Body of pancreas (tissue), 4 donors: ENCODE measurements around the gene GP2.

Experiments used
- POLR2A ChIP-seq, 3 donors: fragments of 450-650 bp; IDR thresholded peaks; one replicate each; pipeline ENCODE4 v1.6.1; 2016; ENCODE audit warnings: antibody characterized with exemption in 3 of 3, mild to moderate bottlenecking in 2 of 3
- TF ChIP-seq, protein P1 (sequence below), 7 experiments: fragments of 450-650 bp in 4 of 7; fragments of 200-600 bp in 3 of 7; sonication (generic) in 3 of 7; IDR thresholded peaks; one replicate each; pipeline ENCODE4 v1.5.1; 2016 to 2019; ENCODE audit warnings: antibody characterized with exemption in 7 of 7

DNA sequence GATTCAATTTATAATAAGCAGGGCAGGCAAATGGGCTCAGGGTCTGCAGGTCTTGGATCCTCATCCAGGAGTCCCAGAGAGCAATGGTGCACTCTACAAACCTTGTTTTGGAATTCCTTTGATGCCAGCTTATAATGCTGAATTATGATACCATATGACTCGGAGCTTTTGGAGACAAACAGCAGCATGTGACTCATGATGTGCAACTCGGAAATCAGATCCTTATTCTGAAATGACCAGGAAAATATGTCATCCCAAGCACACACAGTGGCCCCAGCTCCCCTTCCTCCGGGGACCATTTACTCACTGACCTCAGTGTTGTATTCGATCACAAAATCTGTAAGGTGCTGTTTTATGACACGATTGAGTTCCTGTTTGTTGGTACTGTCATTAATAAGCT lies 45.4 kb upstream of the GP2 start:
- TF ChIP-seq, protein P1, sequence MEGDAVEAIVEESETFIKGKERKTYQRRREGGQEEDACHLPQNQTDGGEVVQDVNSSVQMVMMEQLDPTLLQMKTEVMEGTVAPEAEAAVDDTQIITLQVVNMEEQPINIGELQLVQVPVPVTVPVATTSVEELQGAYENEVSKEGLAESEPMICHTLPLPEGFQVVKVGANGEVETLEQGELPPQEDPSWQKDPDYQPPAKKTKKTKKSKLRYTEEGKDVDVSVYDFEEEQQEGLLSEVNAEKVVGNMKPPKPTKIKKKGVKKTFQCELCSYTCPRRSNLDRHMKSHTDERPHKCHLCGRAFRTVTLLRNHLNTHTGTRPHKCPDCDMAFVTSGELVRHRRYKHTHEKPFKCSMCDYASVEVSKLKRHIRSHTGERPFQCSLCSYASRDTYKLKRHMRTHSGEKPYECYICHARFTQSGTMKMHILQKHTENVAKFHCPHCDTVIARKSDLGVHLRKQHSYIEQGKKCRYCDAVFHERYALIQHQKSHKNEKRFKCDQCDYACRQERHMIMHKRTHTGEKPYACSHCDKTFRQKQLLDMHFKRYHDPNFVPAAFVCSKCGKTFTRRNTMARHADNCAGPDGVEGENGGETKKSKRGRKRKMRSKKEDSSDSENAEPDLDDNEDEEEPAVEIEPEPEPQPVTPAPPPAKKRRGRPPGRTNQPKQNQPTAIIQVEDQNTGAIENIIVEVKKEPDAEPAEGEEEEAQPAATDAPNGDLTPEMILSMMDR (IDR thresholded peaks at IDR 0.05) = no peak
- no peak for TF ChIP-seq POLR2A (IDR thresholded peaks at IDR 0.05)
